HEK293 (cell line): Measurements from ENCODE around the gene APOL1.

ENCODE experiments used
- REPIN1 ChIP-seq: fragments of 450-650 bp; formaldehyde crosslinking; IDR thresholded peaks from 2 replicates; pipeline ENCODE4 v1.5.1; 2017; ENCODE audit warnings: missing biosample characterization, missing genetic modification characterization, low read depth
- REST ChIP-seq: fragments of 450-650 bp; formaldehyde crosslinking; IDR thresholded peaks from 2 replicates; pipeline ENCODE4 v1.5.1; 2016; ENCODE audit warnings: missing biosample characterization, missing genetic modification characterization
- SP3 ChIP-seq: fragments of 450-650 bp; formaldehyde crosslinking; IDR thresholded peaks from 2 replicates; pipeline ENCODE4 v1.5.1; 2016; ENCODE audit warnings: missing biosample characterization, missing genetic modification characterization
- ZBTB8A ChIP-seq: fragments of 450-650 bp; formaldehyde crosslinking; IDR thresholded peaks from 2 replicates; pipeline ENCODE4 v1.5.1; 2016; ENCODE audit warnings: missing biosample characterization, missing genetic modification characterization
- ZFP3 ChIP-seq: fragments of 450-650 bp; formaldehyde crosslinking; IDR thresholded peaks from 2 replicates; pipeline ENCODE4 v1.5.1; 2016; ENCODE audit warnings: low read depth, missing biosample characterization, missing genetic modification characterization
- ZNF155 ChIP-seq: fragments of 450-650 bp; formaldehyde crosslinking; IDR thresholded peaks from 2 replicates; pipeline ENCODE4 v1.5.1; 2016; ENCODE audit warnings: missing biosample characterization, missing genetic modification characterization
- ZNF274 ChIP-seq, 2 experiments: fragments of 200-500 bp in 1 of 2; fragments of 450-650 bp in 1 of 2; sonication (Bioruptor generic) in 1 of 2; formaldehyde crosslinking in 1 of 2; IDR thresholded peaks; 2 replicates each; pipeline versions ENCODE4 v1.5.1 to v1.6.1; 2014 to 2016; ENCODE audit warnings: borderline replicate concordance in 1 of 2, inconsistent platforms in 1 of 2, low read length in 1 of 2, missing biosample characterization in 1 of 2, missing genetic modification characterization in 1 of 2
- ZNF350 ChIP-seq: fragments of 450-650 bp; formaldehyde crosslinking; IDR thresholded peaks from 2 replicates; pipeline ENCODE4 v1.5.0; 2017; ENCODE audit warnings: missing biosample characterization, mild to moderate bottlenecking, missing genetic modification characterization
- ZNF600 ChIP-seq: fragments of 450-650 bp; formaldehyde crosslinking; IDR thresholded peaks from 2 replicates; pipeline ENCODE4 v1.5.1; 2016; ENCODE audit warnings: missing biosample characterization, missing genetic modification characterization
- ZNF660 ChIP-seq: fragments of 450-650 bp; IDR thresholded peaks from 2 replicates; pipeline ENCODE4 v1.5.1; 2018; ENCODE audit warnings: missing biosample characterization, mild to moderate bottlenecking, missing genetic modification characterization
- TF ChIP-seq, protein P1 (sequence below): fragments of 450-650 bp; formaldehyde crosslinking; IDR thresholded peaks from 2 replicates; pipeline ENCODE4 v1.5.1; 2016; ENCODE audit warnings: missing biosample characterization, missing genetic modification characterization
- TF ChIP-seq, protein P2 (sequence below): fragments of 450-650 bp; formaldehyde crosslinking; IDR thresholded peaks from 2 replicates; pipeline ENCODE4 v1.5.1; 2017; ENCODE audit warnings: missing biosample characterization, missing genetic modification characterization

DNA sequence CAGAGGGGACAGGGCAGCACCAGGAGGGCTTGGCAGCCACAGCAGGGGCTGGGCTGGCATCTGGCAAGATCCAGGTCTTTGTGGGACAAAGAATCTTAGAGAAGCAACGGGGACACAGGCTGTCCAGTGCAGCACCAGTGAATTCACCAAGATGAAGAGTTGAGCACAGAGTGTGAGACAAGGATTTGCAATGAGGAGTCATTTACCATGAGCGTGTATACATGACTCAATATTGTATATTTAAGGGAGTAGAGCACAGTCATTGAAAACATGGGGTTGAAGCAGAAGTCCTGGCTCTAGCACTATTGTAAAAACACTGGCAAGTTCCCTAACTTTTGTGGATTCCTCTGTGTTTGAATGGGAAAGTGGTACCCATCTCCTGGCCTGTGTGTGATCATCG, 3.5 kb downstream of the APOL1 start:
- TF ChIP-seq ZNF350 (tag by site-specific recombination): no peak
- TF ChIP-seq SP3 (tag by site-specific recombination): no peak
- TF ChIP-seq, protein P1, sequence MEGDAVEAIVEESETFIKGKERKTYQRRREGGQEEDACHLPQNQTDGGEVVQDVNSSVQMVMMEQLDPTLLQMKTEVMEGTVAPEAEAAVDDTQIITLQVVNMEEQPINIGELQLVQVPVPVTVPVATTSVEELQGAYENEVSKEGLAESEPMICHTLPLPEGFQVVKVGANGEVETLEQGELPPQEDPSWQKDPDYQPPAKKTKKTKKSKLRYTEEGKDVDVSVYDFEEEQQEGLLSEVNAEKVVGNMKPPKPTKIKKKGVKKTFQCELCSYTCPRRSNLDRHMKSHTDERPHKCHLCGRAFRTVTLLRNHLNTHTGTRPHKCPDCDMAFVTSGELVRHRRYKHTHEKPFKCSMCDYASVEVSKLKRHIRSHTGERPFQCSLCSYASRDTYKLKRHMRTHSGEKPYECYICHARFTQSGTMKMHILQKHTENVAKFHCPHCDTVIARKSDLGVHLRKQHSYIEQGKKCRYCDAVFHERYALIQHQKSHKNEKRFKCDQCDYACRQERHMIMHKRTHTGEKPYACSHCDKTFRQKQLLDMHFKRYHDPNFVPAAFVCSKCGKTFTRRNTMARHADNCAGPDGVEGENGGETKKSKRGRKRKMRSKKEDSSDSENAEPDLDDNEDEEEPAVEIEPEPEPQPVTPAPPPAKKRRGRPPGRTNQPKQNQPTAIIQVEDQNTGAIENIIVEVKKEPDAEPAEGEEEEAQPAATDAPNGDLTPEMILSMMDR: no peak
- no peak for TF ChIP-seq ZNF274 (IDR thresholded peaks at IDR 0.05; ENCODE audit: low read length)
- no peak for TF ChIP-seq ZNF274 (tag by site-specific recombination; IDR thresholded peaks at IDR 0.05; ENCODE audit: borderline replicate concordance)
- TF ChIP-seq REST (tag by site-specific recombination): no peak
- no peak for TF ChIP-seq ZNF600 (tag by site-specific recombination)
- TF ChIP-seq, protein P2, sequence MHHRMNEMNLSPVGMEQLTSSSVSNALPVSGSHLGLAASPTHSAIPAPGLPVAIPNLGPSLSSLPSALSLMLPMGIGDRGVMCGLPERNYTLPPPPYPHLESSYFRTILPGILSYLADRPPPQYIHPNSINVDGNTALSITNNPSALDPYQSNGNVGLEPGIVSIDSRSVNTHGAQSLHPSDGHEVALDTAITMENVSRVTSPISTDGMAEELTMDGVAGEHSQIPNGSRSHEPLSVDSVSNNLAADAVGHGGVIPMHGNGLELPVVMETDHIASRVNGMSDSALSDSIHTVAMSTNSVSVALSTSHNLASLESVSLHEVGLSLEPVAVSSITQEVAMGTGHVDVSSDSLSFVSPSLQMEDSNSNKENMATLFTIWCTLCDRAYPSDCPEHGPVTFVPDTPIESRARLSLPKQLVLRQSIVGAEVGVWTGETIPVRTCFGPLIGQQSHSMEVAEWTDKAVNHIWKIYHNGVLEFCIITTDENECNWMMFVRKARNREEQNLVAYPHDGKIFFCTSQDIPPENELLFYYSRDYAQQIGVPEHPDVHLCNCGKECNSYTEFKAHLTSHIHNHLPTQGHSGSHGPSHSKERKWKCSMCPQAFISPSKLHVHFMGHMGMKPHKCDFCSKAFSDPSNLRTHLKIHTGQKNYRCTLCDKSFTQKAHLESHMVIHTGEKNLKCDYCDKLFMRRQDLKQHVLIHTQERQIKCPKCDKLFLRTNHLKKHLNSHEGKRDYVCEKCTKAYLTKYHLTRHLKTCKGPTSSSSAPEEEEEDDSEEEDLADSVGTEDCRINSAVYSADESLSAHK (tag by site-specific recombination): no peak
- TF ChIP-seq ZBTB8A (tag by site-specific recombination): no peak
- TF ChIP-seq ZNF660: no peak
- TF ChIP-seq ZNF155 (tag by site-specific recombination): no peak
- no peak for TF ChIP-seq ZFP3 (tag by site-specific recombination)
- TF ChIP-seq REPIN1: no peak
